HepG2 (cell line): ENCODE data around the gene ESYT2. TPM values are rescaled to one million over a fixed set of nuclear protein-coding genes. Genes with fewer than 3 reads are reported as not detected.

Experiments
- CEBPB ChIP-seq: IDR thresholded peaks from 2 replicates; pipeline ENCODE4 v1.6.1; 2011; ENCODE audit warnings: low read depth, low read length, improper control_type of control experiment, borderline replicate concordance
- ELF1 ChIP-seq: sonication (generic); formaldehyde crosslinking; IDR thresholded peaks from 2 replicates; pipeline ENCODE4 v1.4.0; 2020; ENCODE audit warnings: missing genetic modification reagents
- HMGA1 ChIP-seq: sonication (generic); formaldehyde crosslinking; conservative IDR thresholded peaks from 2 replicates; pipeline ENCODE4 v1.4.0; 2020; ENCODE audit warnings: missing genetic modification reagents
- KAT2B ChIP-seq: fragments of 150-350 bp; IDR thresholded peaks from 2 replicates; pipeline ENCODE4 v1.6.1; 2014; ENCODE audit warnings: low read depth, low read length, borderline replicate concordance
- PAXIP1 ChIP-seq: sonication (generic); formaldehyde crosslinking; conservative IDR thresholded peaks from 2 replicates; pipeline ENCODE4 v1.4.0; 2020; ENCODE audit warnings: mild to moderate bottlenecking, missing genetic modification reagents, moderate library complexity
- SOX6 ChIP-seq, 2 experiments: fragments of 450-650 bp in 1 of 2; sonication (generic) in 1 of 2; formaldehyde crosslinking in 1 of 2; IDR thresholded peaks; 2 replicates each; pipeline versions ENCODE4 v1.4.0 to v1.6.1; 2017 to 2020; ENCODE audit warnings: antibody characterized with exemption in 1 of 2, mild to moderate bottlenecking in 1 of 2, missing genetic modification reagents in 1 of 2
- TBX3 ChIP-seq: fragments of 450-650 bp; IDR thresholded peaks from 2 replicates; pipeline ENCODE4 v1.6.1; 2017; ENCODE audit warnings: antibody characterized with exemption, mild to moderate bottlenecking, inconsistent platforms, borderline replicate concordance
- THRA ChIP-seq: sonication (generic); formaldehyde crosslinking; IDR thresholded peaks from 2 replicates; pipeline ENCODE4 v1.4.0; 2020; ENCODE audit warnings: missing genetic modification reagents, borderline replicate concordance
- ZGPAT ChIP-seq: IDR thresholded peaks from 2 replicates; pipeline ENCODE4 v1.6.1; 2016; ENCODE audit warnings: mild to moderate bottlenecking
- ZNF142 ChIP-seq: sonication (generic); formaldehyde crosslinking; IDR thresholded peaks from 2 replicates; pipeline ENCODE4 v1.4.0; 2020; ENCODE audit warnings: missing genetic modification reagents
- ZNF280B ChIP-seq: sonication (generic); formaldehyde crosslinking; IDR thresholded peaks from 2 replicates; pipeline ENCODE4 v1.5.0; 2020; ENCODE audit warnings: missing genetic modification reagents, mild to moderate bottlenecking, borderline replicate concordance
- ZNF501 ChIP-seq: sonication (generic); formaldehyde crosslinking; IDR thresholded peaks from 2 replicates; pipeline ENCODE4 v1.5.1; 2020; ENCODE audit warnings: mild to moderate bottlenecking, moderate library complexity, missing genetic modification reagents
- polyA plus RNA-seq, 8 experiments: library from polyadenylated mRNA; depleted of rRNA in 3 of 8; stranded (reverse) in 7 of 8; unstranded in 1 of 8; fragments of >200 nt; fragmentation: Illumina TruSeq in 4 of 8; extraction: Trizol in 4 of 8; gene quantifications; 2 replicates each; pipeline versions ENCODE4 v1.2.1 to v1.2.3, GENCODE V29; 2011 to 2016; ENCODE audit warnings: low read depth in 4 of 8, missing spikeins in 1 of 8, mixed read lengths in 1 of 8; ENCODE audit not compliant: insufficient read depth in 1 of 8
- total RNA-seq, 5 experiments: library from RNA; depleted of rRNA; stranded (reverse); fragments of >200 nt; fragmentation: Illumina TruSeq; extraction: Trizol; gene quantifications; 2 replicates each; pipeline ENCODE4 v1.2.3, GENCODE V29; 2016; ENCODE audit warnings: low read depth in 1 of 5

Gene ESYT2
- total and polyA plus RNA-seq, 2 of the 13 experiments (the other 11 are each of a cell fraction or from before 2014, with no cell fraction given), result 28.5 to 37.3 TPM

- TF ChIP-seq THRA (CRISPR knock-in tag) (peak; percentile 75; the same call in 1 of the 2 replicates), SOX6 (IDR thresholded peaks at IDR 0.05) (no peak), SOX6 (CRISPR knock-in tag; IDR thresholded peaks at IDR 0.05) (peak; percentile 81), ZGPAT (peak; percentile 43; the same call in 1 of the 2 replicates), ELF1 (CRISPR knock-in tag) (no peak), HMGA1 (CRISPR knock-in tag) (no peak), ZNF280B (CRISPR knock-in tag) (peak; percentile 77; the same call in 1 of the 2 replicates), ZNF142 (CRISPR knock-in tag) (peak; percentile 77), KAT2B (no peak), PAXIP1 (CRISPR knock-in tag) (peak; percentile 81), TBX3 (peak; percentile 86; the same call in 1 of the 2 replicates), CEBPB (peak; percentile 9; the same call in 1 of the 2 replicates), ZNF501 (CRISPR knock-in tag) (peak; percentile 83)
Observed at GRCh38 chr7:158818325-158819213, 10.7 kb downstream of the ESYT2 start (continued).
